ENCODE measurements around the gene HS6ST2. TPM values are rescaled to one million over a fixed set of nuclear protein-coding genes. Genes with fewer than 3 reads are reported as not detected.
A peak's percentile ranks its signal among the peaks of the same experiment; 100 is the strongest.

Gene HS6ST2
- total and polyA plus RNA-seq, 9 of the 15 experiments (the other 6 are each of a cell fraction or from before 2014, with no cell fraction given) = not detected

GRCh38 chrX:132615391-132616131, 342.9 kb downstream of the HS6ST2 start:
- in situ Hi-C loops (cut with MboI) (loop anchor here (25.0 kb wide), 2 partner anchors 328 to 528 kb away; no protein-coding TSS in a partner anchor), intact Hi-C loops (cut with micrococcal nuclease) (loop anchor here (2.0 to 5.0 kb wide), 4 partner anchors 323 to 773 kb away; no protein-coding TSS in a partner anchor)
- no peak overlapping the region for H3K27ac ChIP-seq (ENCODE audit: extremely low read depth, low read depth, low read length)
- BruUV-seq (replicated peaks) = no TSS peak
- ATAC-seq (peak; percentile 89), DNase-seq (ENCODE audit: extremely low read depth in 1 of 4, low spot score in 3 of 4) (peak; percentile 23 to 52 (median 33)), FAIRE-seq (no peak)
- 0% methylated on average over 3 of the region's 4 CpGs for WGBS (ENCODE audit: insufficient coverage, low coverage, missing lambda C conversion rate)
- H3K9me3 ChIP-seq (replicated peaks; ENCODE audit: control insufficient read depth, insufficient read depth, low read depth, low read length) = no peaks in the 10 kb centered on the region
- H3K4me1 ChIP-seq (replicated peaks in 1 of 2; ENCODE audit: control insufficient read depth in 2 of 2, insufficient read depth in 2 of 2, low read length in 2 of 2) = no peaks in the 10 kb centered on the region
- no peak overlapping the region for H3K4me2 ChIP-seq (ENCODE audit: insufficient read depth, low read length)
- no peaks in the 10 kb centered on the region for H4K20me1 ChIP-seq (replicated peaks; ENCODE audit: control insufficient read depth, insufficient read depth, low read length)
- CTCF ChIA-PET (ENCODE audit: low intra/inter-chr PET ratio) = interaction anchor here (1.0 kb wide), 1 partner anchor 390 kb away, joined by 7 read pairs; no protein-coding TSS in a partner anchor
- no peak overlapping the region for H3K9ac ChIP-seq (ENCODE audit: insufficient read depth in 1 of 2, low read depth in 2 of 2, low read length in 2 of 2)
- no peaks in the 10 kb centered on the region for H3K27me3 ChIP-seq (ENCODE audit: control insufficient read depth in 2 of 2, insufficient read depth in 2 of 2, low read length in 2 of 2)
- H3K9me1 ChIP-seq (ENCODE audit: control insufficient read depth, insufficient read depth, low read length) = no peaks in the 10 kb centered on the region
- no peaks in the 10 kb centered on the region for H3K36me3 ChIP-seq (ENCODE audit: control insufficient read depth, insufficient read depth, low read length)
- POLR2A ChIA-PET = interaction anchor here (0.5 to 0.7 kb wide), 2 partner anchors 278 to 442 kb away, joined by 3 to 4 read pairs; no protein-coding TSS in a partner anchor
- H3K4me3 ChIP-seq = no peak overlapping the region
- H2AFZ ChIP-seq (ENCODE audit: low read depth, low read length) = no peak overlapping the region
- H3K79me2 ChIP-seq (ENCODE audit: control insufficient read depth, insufficient read depth, low read length) = no peaks in the 10 kb centered on the region
- TF ChIP-seq FUS (optimal IDR thresholded peaks at IDR 0.05; ENCODE audit: low read depth, low read length) (no peak), TAF9B (IDR thresholded peaks at IDR 0.05; ENCODE audit: partially characterized antibody) (no peak), CHD4 (IDR thresholded peaks at IDR 0.05; ENCODE audit: insufficient read depth, insufficient replicate concordance, low read depth, low read length, poor library complexity, severe bottlenecking) (no peak), ZNF507 (tag; conservative IDR thresholded peaks at IDR 0.05) (no peak), ZNF584 (CRISPR knock-in tag; IDR thresholded peaks at IDR 0.05; ENCODE audit: low read depth) (no peak), RAD21 (CRISPR knock-in tag; conservative IDR thresholded peaks at IDR 0.05 in 1 of 2, IDR thresholded peaks at IDR 0.05 in 1 of 2) (peak; percentile 28 to 38), NFIX (CRISPR knock-in tag; IDR thresholded peaks at IDR 0.05; ENCODE audit: low read depth) (no peak), ZNF449 (CRISPR knock-in tag; IDR thresholded peaks at IDR 0.05) (no peak), EGR1 (conservative IDR thresholded peaks at IDR 0.05) (no peak), ELK3 (CRISPR knock-in tag; IDR thresholded peaks at IDR 0.05) (no peak), RHOXF2B (CRISPR knock-in tag; conservative IDR thresholded peaks at IDR 0.05) (no peak), FOSL1 (tag; conservative IDR thresholded peaks at IDR 0.05) (peak; percentile 27; the same call in 1 of the 2 replicates)
- TF ChIP-seq, protein P1, sequence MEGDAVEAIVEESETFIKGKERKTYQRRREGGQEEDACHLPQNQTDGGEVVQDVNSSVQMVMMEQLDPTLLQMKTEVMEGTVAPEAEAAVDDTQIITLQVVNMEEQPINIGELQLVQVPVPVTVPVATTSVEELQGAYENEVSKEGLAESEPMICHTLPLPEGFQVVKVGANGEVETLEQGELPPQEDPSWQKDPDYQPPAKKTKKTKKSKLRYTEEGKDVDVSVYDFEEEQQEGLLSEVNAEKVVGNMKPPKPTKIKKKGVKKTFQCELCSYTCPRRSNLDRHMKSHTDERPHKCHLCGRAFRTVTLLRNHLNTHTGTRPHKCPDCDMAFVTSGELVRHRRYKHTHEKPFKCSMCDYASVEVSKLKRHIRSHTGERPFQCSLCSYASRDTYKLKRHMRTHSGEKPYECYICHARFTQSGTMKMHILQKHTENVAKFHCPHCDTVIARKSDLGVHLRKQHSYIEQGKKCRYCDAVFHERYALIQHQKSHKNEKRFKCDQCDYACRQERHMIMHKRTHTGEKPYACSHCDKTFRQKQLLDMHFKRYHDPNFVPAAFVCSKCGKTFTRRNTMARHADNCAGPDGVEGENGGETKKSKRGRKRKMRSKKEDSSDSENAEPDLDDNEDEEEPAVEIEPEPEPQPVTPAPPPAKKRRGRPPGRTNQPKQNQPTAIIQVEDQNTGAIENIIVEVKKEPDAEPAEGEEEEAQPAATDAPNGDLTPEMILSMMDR (IDR thresholded peaks at IDR 0.05 in 2 of 3, conservative IDR thresholded peaks at IDR 0.05 in 1 of 3; ENCODE audit: insufficient read depth in 2 of 3, low read depth in 1 of 3, low read length in 3 of 3) = peak; percentile 48 to 66 (median 55)
- TF ChIP-seq, protein P2, sequence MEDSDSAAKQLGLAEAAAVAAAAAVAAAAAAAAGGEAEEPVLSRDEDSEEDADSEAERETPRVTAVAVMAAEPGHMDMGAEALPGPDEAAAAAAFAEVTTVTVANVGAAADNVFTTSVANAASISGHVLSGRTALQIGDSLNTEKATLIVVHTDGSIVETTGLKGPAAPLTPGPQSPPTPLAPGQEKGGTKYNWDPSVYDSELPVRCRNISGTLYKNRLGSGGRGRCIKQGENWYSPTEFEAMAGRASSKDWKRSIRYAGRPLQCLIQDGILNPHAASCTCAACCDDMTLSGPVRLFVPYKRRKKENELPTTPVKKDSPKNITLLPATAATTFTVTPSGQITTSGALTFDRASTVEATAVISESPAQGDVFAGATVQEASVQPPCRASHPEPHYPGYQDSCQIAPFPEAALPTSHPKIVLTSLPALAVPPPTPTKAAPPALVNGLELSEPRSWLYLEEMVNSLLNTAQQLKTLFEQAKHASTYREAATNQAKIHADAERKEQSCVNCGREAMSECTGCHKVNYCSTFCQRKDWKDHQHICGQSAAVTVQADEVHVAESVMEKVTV (CRISPR knock-in tag; IDR thresholded peaks at IDR 0.05) = 0 out of 2 replicates have a peak, but pooled peaks have one; percentile 10

Measured in K562 (cell line).